ENCODE measurements around the gene FCAMR.

GRCh38 chr1:207002724-207003146 lies 32.5 kb upstream of the FCAMR start:
- TF ChIP-seq CTCF (IDR thresholded peaks at IDR 0.05) (no peak), POLR2A (IDR thresholded peaks at IDR 0.05) (no peak), POLR2AphosphoS5 (IDR thresholded peaks at IDR 0.05) (peak; percentile 40)
